ENCODE results near the gene FHOD3.

The FHOD3 gene

DNA sequence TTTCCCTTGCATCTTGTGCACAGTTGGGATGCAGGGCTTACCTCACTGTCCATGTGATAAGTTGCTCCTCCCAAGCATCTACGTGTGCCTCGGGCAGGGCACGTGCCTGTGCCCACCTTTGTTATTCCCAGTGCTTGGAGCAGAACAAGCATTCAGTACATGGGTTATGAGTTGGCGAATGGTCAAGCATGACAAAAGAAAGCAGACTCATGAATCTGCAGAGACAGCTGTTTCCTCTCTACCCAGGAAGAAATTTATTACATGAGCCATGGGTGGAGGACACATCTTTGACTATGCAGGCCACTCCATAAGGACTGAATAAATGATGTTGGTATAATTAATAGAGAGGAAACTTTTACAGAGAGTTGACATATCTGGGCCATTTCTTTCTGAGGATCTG is 403.4 kb downstream of the FHOD3 start:
- H3K4me3 ChIP-seq (ENCODE audit: low read depth, low read length), result no peak overlapping the region
- no peak for TF ChIP-seq CTCF (IDR thresholded peaks at IDR 0.05; ENCODE audit: insufficient read depth, low read depth, low read length, missing control alignments)
- no peak for DNase-seq (ENCODE audit: low read depth)

- no peak overlapping the region for H3K4me3 ChIP-seq (ENCODE audit: low read depth, low read length)
- TF ChIP-seq CTCF (IDR thresholded peaks at IDR 0.05; ENCODE audit: insufficient read depth, low read depth, low read length, missing control alignments), result no peak
- no peak for DNase-seq (ENCODE audit: low read depth)
Measured at GRCh38 chr18:36702401-36703013, 405.0 kb downstream of the FHOD3 start.

DNA sequence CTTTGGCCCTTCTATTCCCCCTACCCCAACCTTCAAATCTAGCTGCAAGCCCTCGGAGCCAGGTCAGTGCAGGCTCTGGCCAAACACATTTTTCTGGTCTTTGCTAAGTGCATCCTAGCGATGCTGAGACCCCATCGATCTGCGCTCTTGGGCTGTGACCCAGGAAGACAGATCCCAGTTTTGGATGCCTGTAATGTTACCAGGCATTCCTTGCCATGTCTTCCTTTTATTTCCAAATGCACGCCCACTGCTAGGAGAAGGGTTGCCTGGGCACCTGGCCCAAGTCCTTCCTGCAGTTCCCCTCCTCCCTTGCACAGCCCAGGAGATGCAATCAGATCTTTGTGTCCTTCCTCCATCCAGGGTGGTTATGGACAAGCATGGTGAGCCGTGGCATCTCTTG is 406.6 kb downstream of the FHOD3 start:
- no peak for TF ChIP-seq CTCF (IDR thresholded peaks at IDR 0.05; ENCODE audit: insufficient read depth, low read depth, low read length, missing control alignments)
- no peak overlapping the region for H3K4me3 ChIP-seq (ENCODE audit: low read depth, low read length)
- DNase-seq (ENCODE audit: low read depth), result no peak

DNA sequence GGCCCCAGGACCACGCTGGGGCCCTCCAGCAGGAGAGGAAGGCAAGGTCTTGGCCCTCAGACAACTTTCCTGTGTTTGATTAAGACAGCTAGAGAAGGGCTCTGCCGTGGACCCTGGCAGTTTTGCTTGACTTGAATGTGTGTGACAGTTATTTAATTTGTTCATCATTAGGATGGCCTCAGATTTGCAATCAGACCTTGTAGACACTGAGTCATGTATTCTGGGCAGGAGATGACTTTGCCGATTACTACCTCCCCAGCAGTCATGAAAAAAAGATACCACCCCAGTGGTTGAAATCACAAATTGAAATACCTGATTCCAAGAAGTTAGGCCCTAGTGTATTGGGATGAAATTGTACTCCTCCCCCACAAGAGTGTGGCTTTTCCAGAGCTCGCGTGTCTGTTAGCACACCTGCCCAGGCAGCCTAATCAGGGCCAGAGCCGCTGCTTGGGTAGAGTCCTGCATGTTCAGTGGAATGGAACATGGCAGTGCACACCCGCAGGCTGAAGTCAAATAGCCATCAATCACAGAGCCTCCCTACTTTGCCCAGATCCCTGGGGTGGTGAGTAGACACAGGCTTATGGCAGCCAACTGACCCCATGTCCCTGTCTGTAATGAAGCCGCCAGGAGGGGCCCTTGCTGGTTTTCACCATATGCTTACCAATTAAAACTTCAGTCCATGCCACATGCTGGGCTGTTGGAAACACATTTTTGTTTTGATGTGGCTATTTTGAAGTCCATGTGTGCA is 408.8 kb downstream of the FHOD3 start:
- H3K4me3 ChIP-seq (ENCODE audit: low read depth, low read length), result no peak overlapping the region
- TF ChIP-seq CTCF (IDR thresholded peaks at IDR 0.05; ENCODE audit: insufficient read depth, low read depth, low read length, missing control alignments), result no peak
- DNase-seq (ENCODE audit: low read depth), result no peak

GRCh38 chr18:36708366-36708765 is 410.9 kb downstream of the FHOD3 start:
- TF ChIP-seq CTCF (IDR thresholded peaks at IDR 0.05; ENCODE audit: insufficient read depth, low read depth, low read length, missing control alignments), result no peak
- no peak for DNase-seq (ENCODE audit: low read depth)
- no peak overlapping the region for H3K4me3 ChIP-seq (ENCODE audit: low read depth, low read length)

- no peak overlapping the region for H3K4me3 ChIP-seq (ENCODE audit: low read depth, low read length)
- no peak for TF ChIP-seq CTCF (IDR thresholded peaks at IDR 0.05; ENCODE audit: insufficient read depth, low read depth, low read length, missing control alignments)
- DNase-seq (ENCODE audit: low read depth), result no peak
Measured at GRCh38 chr18:36709315-36709714, 411.8 kb downstream of the FHOD3 start.
